Esophagus squamous epithelium (tissue), 5 donors: ENCODE measurements around the gene C19orf85. TPM values are rescaled to one million over a fixed set of nuclear protein-coding genes. Genes with fewer than 3 reads are reported as not detected.
A peak's percentile ranks its signal among the peaks of the same experiment; 100 is the strongest.

Experiments used
- DNase-seq: peaks from one replicate; lab custom pipeline; 2025; lab: John Stamatoyannopoulos, UW
- H3K27ac ChIP-seq, 4 donors: fragments of 200-600 bp; sonication (generic); one replicate each; pipeline ENCODE4 v1.5.1; 2016 to 2019; ENCODE audit warnings: mild to moderate bottlenecking in 1 of 4
- H3K27me3 ChIP-seq, 4 donors: fragments of 200-600 bp; sonication (generic); 1 replicate in 3 of 4; 2 replicates in 1 of 4; pipeline versions ENCODE4 v1.5.1 to v1.6.0; 2017 to 2021; ENCODE audit warnings: antibody characterized with exemption in 1 of 4
- H3K36me3 ChIP-seq, 3 donors: fragments of 200-600 bp; sonication (generic); one replicate each; pipeline ENCODE4 v1.5.1; 2016 to 2019
- H3K4me1 ChIP-seq, 3 donors: fragments of 200-600 bp; sonication (generic); one replicate each; pipeline ENCODE4 v1.5.1; 2017 to 2019
- H3K4me3 ChIP-seq, 4 donors: fragments of 200-600 bp; sonication (generic); 1 replicate in 3 of 4; 2 replicates in 1 of 4; pipeline ENCODE4 v1.5.1; 2016 to 2019; ENCODE audit warnings: mild to moderate bottlenecking in 2 of 4, moderate library complexity in 1 of 4
- H3K9me3 ChIP-seq, 3 donors: fragments of 200-600 bp; sonication (generic); one replicate each; pipeline ENCODE4 v1.5.1; 2016 to 2019
- CTCF ChIP-seq, 6 experiments: fragments of 450-650 bp in 4 of 6; fragments of 200-600 bp in 2 of 6; sonication (generic) in 2 of 6; IDR thresholded peaks; one replicate each; pipeline ENCODE4 v1.5.1; 2016 to 2019; ENCODE audit warnings: antibody characterized with exemption in 6 of 6, mild to moderate bottlenecking in 4 of 6, moderate library complexity in 4 of 6
- POLR2A ChIP-seq, 4 donors: fragments of 450-650 bp; IDR thresholded peaks; one replicate each; pipeline ENCODE4 v1.6.1; 2017; ENCODE audit warnings: antibody characterized with exemption in 4 of 4, mild to moderate bottlenecking in 4 of 4, moderate library complexity in 3 of 4
- WGBS, 2 donors: methylation state at CpG; one replicate each; pipeline ENCODE4 v1.1.5; 2018; 5-methylcytosine and 5-hydroxymethylcytosine counted together
- intact Hi-C: fragments of 100-400 bp; cut with DNase I; formaldehyde crosslinking; loops from one replicate; pipeline ENCODE4 v1.15.0; 2022
- total RNA-seq, 4 donors: library from RNA; depleted of rRNA; stranded (reverse); fragments of >200 nt; gene quantifications; one replicate each; pipeline ENCODE4 v1.1.0, GENCODE V29; 2016
- donor health status: DM: yes; HTN: yes; CAD: no.

Gene C19orf85
- total RNA-seq, 4 donors from 2014 or later, result not detected

- Histone ChIP-seq H3K36me3 (no peaks in the 10 kb centered on the region), H3K9me3 (no peaks in the 10 kb centered on the region), H3K27ac (peak overlapping the region; percentile 44 to 94 (median 88)), H3K4me3 (no peak overlapping the region), H3K27me3 (peaks cover 0 to 43% (median 0%) of the 10 kb centered on the region in 4 donors), H3K4me1 (peaks cover 39 to 91% (median 45%) of the 10 kb centered on the region in 3 donors)
- DNase-seq, result no peak
- WGBS, 2 donors, result 67% methylated on average over 4 of the region's 21 CpGs; no CpG with 5 or more reads in 1 of the 2 donors
- TF ChIP-seq CTCF (IDR thresholded peaks at IDR 0.05), result no peak
- no peak for TF ChIP-seq POLR2A (IDR thresholded peaks at IDR 0.05)
- intact Hi-C loops, result no loop called here
Measured at GRCh38 chr19:55489711-55490477, 25.3 kb upstream of the C19orf85 start.

DNA sequence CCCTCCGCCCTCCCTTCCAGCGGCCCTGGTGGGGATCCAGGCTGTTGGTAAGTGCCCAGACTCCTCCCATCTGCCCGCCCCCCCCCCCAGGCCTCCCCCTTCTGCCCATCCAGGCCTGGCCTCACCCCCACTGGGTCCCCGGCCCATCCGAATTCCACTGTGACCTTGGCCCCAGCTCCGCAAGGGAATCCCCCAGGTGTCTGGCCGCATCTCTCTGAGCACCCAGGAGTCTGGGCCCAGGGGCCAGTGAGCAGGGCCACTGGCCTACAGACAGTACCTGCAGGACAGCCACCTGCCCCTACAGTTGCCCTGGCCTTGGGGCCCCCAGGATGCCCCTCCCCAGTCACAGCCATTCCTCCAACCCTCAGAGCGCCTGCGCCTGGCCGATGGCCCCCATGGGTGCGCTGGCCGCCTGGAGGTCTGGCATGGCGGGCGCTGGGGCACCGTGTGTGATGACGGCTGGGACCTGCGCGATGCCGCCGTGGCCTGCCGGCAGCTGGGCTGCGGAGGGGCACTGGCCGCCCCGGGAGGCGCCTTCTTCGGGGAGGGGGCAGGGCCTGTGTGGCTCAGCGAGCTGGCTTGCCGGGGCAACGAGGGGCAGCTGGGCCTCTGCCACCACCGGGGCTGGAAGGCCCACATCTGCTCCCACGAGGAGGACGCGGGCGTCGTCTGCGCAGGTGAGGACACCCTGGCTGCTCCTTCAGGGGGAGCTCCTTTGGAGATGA is 24.6 kb upstream of the C19orf85 start:
- WGBS, 2 donors, result 96% methylated on average over 5 of the region's 36 CpGs; no CpG with 5 or more reads in 1 of the 2 donors
- Histone ChIP-seq H3K27ac (peak overlapping the region; percentile 44 to 94 (median 88)), H3K4me3 (peak overlapping the region in 1 of 4 donors; percentile 21), H3K36me3 (peaks cover 0 to 1% (median 0%) of the 10 kb centered on the region in 3 donors), H3K27me3 (peaks cover 0 to 35% (median 0%) of the 10 kb centered on the region in 4 donors), H3K4me1 (peaks cover 47 to 91% (median 50%) of the 10 kb centered on the region in 3 donors), H3K9me3 (no peaks in the 10 kb centered on the region)
- intact Hi-C loops, result no loop called here
- DNase-seq, result no peak
- TF ChIP-seq POLR2A (IDR thresholded peaks at IDR 0.05) (no peak), CTCF (IDR thresholded peaks at IDR 0.05) (no peak)

DNA sequence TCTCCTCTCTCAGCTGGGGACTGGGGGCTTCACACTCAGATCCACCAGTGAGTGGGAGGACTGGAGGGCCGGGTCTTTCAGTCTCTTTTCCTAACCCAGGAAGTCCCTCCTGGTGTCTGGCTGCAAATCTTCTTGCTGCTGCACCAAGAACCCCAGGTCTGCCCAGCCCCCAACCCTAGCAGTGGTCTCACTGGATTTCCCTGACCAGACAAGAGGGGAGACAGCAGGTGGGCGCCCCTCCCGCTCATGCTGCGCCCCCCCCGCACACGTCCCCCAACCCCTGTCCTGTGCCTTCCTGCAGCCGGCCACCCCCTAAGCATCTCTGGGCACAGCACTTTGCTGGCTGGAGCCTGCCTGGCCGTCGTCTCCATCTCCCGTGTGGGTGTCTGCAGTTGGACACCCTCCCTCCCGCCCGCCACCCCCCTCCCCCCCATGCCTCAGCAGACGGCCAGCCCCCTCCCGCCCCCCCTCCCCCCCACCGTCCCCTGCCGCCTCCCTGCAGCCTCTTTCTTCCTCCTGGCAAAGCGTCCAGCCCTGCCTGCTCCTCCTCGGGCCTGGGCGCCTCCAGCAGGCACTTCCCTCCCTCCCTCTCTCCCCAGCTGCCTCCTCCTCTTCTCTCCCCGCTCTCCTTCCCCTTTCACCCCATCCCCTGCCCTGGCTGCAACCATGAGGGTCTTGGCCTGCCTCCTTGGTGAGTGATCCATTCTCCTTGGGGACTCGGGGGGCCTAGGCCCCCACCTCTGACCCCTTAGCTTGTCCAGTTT is 23.6 kb upstream of the C19orf85 start, which contains the start of gene SSC5D:
SSC5D (plus strand) TSS at position 513 of the 764 bp plus-strand sequence; CDS start at position 667, 154 bp downstream.
- Histone ChIP-seq H3K27ac (peak within 1 kb of the TSS; percentile 64 to 94 (median 88)), H3K4me3 (peak within 1 kb of the TSS in 1 of 4 donors; percentile 39), H3K4me1 (peaks cover 50 to 86% (median 51%) of the 10 kb centered on the region in 3 donors), H3K36me3 (peaks cover 0 to 12% (median 5%) of the 10 kb centered on the region in 3 donors), H3K27me3 (peaks cover 0 to 25% (median 0%) of the 10 kb centered on the region in 4 donors), H3K9me3 (no peaks in the 10 kb centered on the region)
- DNase-seq, result no peak
- WGBS, 2 donors, result 5 to 13% methylated on average over 4 to 6 of the region's 21 CpGs
- TF ChIP-seq POLR2A (IDR thresholded peaks at IDR 0.05) (no peak), CTCF (IDR thresholded peaks at IDR 0.05) (no peak)
- intact Hi-C loops, result no loop called here

- Histone ChIP-seq H3K4me1 (peaks cover 43 to 77% (median 51%) of the 10 kb centered on the region in 3 donors), H3K9me3 (no peaks in the 10 kb centered on the region), H3K27ac (peak overlapping the region; percentile 64 to 94 (median 88)), H3K27me3 (peaks cover 0 to 19% (median 0%) of the 10 kb centered on the region in 4 donors), H3K4me3 (peak overlapping the region in 1 of 4 donors; percentile 34), H3K36me3 (peaks cover 0 to 20% (median 14%) of the 10 kb centered on the region in 3 donors)
- DNase-seq, result no peak
- intact Hi-C loops, result no loop called here
- WGBS, 2 donors, result 18 to 21% methylated on average over 18 to 19 of the region's 27 CpGs
- TF ChIP-seq POLR2A (IDR thresholded peaks at IDR 0.05), result no peak
- no peak for TF ChIP-seq CTCF (IDR thresholded peaks at IDR 0.05)
Measured at GRCh38 chr19:55486971-55487923, 22.7 kb upstream of the C19orf85 start.
